EL (cell line): ENCODE results near the gene ELP2.
"Not testable (repeated sequence)": the region's sequence is repeated elsewhere in the genome, so short reads cannot be mapped to it uniquely, and the experiment has no call there.

Experiments
- DNase-seq: peaks from one replicate; pipeline ENCODE4 v3.0.0-alpha.2; 2016

Gene ELP2

GRCh38 chr18:36160959-36161371 is 31.3 kb downstream of the ELP2 start:
- no peak for DNase-seq

- no peak for DNase-seq
Measured at GRCh38 chr18:36162981-36163380, 33.3 kb downstream of the ELP2 start.

- DNase-seq, result no peak
Measured at GRCh38 chr18:36167692-36168218, 38.1 kb downstream of the ELP2 start.

- not testable (repeated sequence) for DNase-seq
Measured at GRCh38 chr18:36168296-36168695, 38.6 kb downstream of the ELP2 start.

GRCh38 chr18:36169938-36170337 is 40.2 kb downstream of the ELP2 start:
- DNase-seq, result no peak

- no peak for DNase-seq
Measured at GRCh38 chr18:36175481-36175880, 45.8 kb downstream of the ELP2 start.

- DNase-seq, result no peak
Measured at GRCh38 chr18:36176177-36176584, 46.5 kb downstream of the ELP2 start.

GRCh38 chr18:36176711-36177110 is 47.0 kb downstream of the ELP2 start:
- peak; percentile 66 for DNase-seq

GRCh38 chr18:36177913-36178312 is 48.2 kb downstream of the ELP2 start:
- no peak for DNase-seq

GRCh38 chr18:36179562-36180355 is 50.1 kb downstream of the ELP2 start:
- peak; percentile 43 for DNase-seq

- DNase-seq, result no peak
Measured at GRCh38 chr18:36181441-36181840, 51.7 kb downstream of the ELP2 start.

- no peak for DNase-seq
Measured at GRCh38 chr18:36181898-36182506, 52.3 kb downstream of the ELP2 start.

- no peak for DNase-seq
Measured at GRCh38 chr18:36183033-36183432, 53.3 kb downstream of the ELP2 start.

- no peak for DNase-seq
Measured at GRCh38 chr18:36183987-36184386, 54.3 kb downstream of the ELP2 start.

GRCh38 chr18:36185157-36185556 is 55.5 kb downstream of the ELP2 start:
- DNase-seq, result no peak

GRCh38 chr18:36185901-36186460 is 56.3 kb downstream of the ELP2 start:
- DNase-seq, result no peak

- DNase-seq, result peak; percentile 42
Measured at GRCh38 chr18:36186461-36187192, 56.9 kb downstream of the ELP2 start.

GRCh38 chr18:36187193-36187825 is 57.6 kb downstream of the ELP2 start, which contains the start of gene MOCOS:
MOCOS (plus strand) TSS chr18:36187497; CDS start chr18:36187540, 43 bp downstream.
- peak; percentile 73 for DNase-seq

GRCh38 chr18:36187826-36188721 is 58.4 kb downstream of the ELP2 start:
- peak; percentile 69 for DNase-seq

- DNase-seq, result no peak
Measured at GRCh38 chr18:36188916-36189315, 59.2 kb downstream of the ELP2 start.

- no peak for DNase-seq
Measured at GRCh38 chr18:36189486-36189885, 59.8 kb downstream of the ELP2 start.
